Measurements from ENCODE around the gene NOTCH2. TPM values are rescaled to one million over a fixed set of nuclear protein-coding genes. Genes with fewer than 3 reads are reported as not detected.

NOTCH2 gene
- total RNA-seq, 3 donors from 2014 or later, result 57.7 to 99.3 (median 60.8) TPM

DNA sequence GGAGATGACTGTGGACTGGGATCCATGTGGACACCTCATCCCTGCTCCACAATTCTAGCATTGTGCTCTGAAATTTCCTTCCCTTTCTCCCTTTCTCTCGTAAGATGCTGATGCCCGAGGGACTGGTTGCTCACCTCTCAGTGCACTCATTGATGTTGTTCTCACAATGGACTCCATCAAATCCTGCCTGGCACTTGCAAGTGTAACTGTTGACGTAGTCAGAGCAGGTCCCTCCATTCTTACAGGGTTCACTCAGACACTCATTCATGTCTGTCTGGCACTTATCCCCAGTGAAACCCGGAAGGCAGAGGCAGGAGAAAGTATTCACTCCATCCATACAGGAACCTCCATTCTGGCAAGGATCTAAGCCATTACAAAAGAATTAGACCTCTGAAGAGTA is 128.1 kb downstream of the NOTCH2 start:
- H3K4me1 ChIP-seq (ENCODE audit: low read depth), result no peaks in the 10 kb centered on the region
- no peak for ATAC-seq
- DNase-seq, result no peak
- H3K4me3 ChIP-seq, result no peak overlapping the region
- intact Hi-C loops (cut with DNase I, micrococcal nuclease), result no loop called here
- no peaks in the 10 kb centered on the region for H3K9me3 ChIP-seq
- H3K36me3 ChIP-seq (ENCODE audit: low read depth), result no peaks in the 10 kb centered on the region
- TF ChIP-seq CTCF (IDR thresholded peaks at IDR 0.05), result no peak

DNA sequence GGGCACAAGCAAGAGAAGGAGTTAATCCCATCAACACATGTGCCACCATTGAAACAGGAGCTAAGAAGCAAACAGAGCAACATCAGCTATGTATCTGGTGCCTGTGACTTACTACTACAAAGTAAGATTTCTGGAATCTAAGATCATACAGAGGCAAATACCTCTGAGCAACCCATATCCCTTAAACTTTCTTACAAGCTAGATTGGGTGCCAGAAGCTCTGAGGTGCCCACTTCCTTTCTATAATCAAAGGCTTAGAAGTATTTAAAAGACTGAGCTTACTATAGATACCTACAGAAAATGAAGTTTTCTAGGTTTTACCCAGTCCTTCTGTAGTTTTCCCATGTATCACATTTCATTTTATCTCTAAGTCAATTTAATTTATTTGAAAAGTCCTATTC is 128.8 kb downstream of the NOTCH2 start:
- TF ChIP-seq CTCF (IDR thresholded peaks at IDR 0.05), result no peak
- intact Hi-C loops (cut with DNase I, micrococcal nuclease), result no loop called here
- Histone ChIP-seq H3K9me3 (no peaks in the 10 kb centered on the region), H3K4me1 (ENCODE audit: low read depth) (no peaks in the 10 kb centered on the region), H3K36me3 (ENCODE audit: low read depth) (no peaks in the 10 kb centered on the region), H3K4me3 (no peak overlapping the region)
- DNase-seq, result no peak
- ATAC-seq, result no peak

GRCh38 chr1:119937198-119937597 is 132.3 kb downstream of the NOTCH2 start:
- Histone ChIP-seq H3K4me3 (no peak overlapping the region), H3K9me3 (peaks cover 8% of the 10 kb centered on the region), H3K4me1 (ENCODE audit: low read depth) (no peaks in the 10 kb centered on the region), H3K36me3 (ENCODE audit: low read depth) (no peaks in the 10 kb centered on the region)
- intact Hi-C loops (cut with DNase I, micrococcal nuclease), result no loop called here
- ATAC-seq (no peak), DNase-seq (no peak)
- no peak for TF ChIP-seq CTCF (IDR thresholded peaks at IDR 0.05)

DNA sequence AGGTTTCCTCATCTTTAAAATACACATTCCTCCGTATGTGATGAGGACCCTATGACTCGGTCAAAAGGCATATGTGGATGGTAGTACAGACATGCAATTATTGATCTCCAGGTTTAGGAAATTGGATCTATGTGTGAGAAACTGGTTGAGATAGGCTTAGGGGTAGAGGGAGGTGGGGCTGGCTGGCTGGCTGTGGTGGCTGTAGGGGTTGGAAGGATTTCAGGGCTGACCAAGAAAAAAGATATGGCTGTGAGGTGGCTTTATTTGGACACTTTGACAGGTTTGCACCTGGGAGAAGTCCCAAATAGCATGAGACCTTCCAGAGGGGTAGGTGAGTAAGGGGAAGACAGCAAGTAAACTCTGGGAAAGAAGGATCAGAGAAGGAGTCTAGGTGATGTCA is 133.5 kb downstream of the NOTCH2 start:
- Histone ChIP-seq H3K36me3 (ENCODE audit: low read depth) (no peaks in the 10 kb centered on the region), H3K4me1 (ENCODE audit: low read depth) (no peaks in the 10 kb centered on the region), H3K4me3 (no peak overlapping the region), H3K9me3 (peaks cover 8% of the 10 kb centered on the region)
- intact Hi-C loops (cut with DNase I, micrococcal nuclease), result no loop called here
- no peak for TF ChIP-seq CTCF (IDR thresholded peaks at IDR 0.05)
- DNase-seq (no peak), ATAC-seq (no peak)

DNA sequence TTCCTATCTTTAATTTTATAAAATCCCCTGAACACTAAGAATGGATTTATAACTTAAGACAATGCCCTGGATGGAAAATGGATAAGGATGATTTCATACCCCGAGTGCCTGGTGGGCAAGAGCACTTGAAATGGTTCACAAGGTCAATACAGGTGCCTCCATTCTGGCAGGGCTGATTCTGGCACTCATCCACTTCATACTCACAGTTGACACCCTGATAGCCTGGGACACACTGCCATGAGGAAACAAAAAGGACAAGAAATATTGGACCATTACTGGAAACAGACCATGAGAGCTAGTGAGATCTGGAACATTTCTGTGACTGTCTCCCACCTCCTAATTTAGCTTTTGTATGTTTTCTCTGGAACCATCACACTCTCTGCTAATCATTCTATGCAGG is 134.1 kb downstream of the NOTCH2 start:
- ATAC-seq (no peak), DNase-seq (no peak)
- intact Hi-C loops (cut with DNase I, micrococcal nuclease), result no loop called here
- H3K9me3 ChIP-seq, result peaks cover 8% of the 10 kb centered on the region
- no peak overlapping the region for H3K4me3 ChIP-seq
- no peaks in the 10 kb centered on the region for H3K4me1 ChIP-seq (ENCODE audit: low read depth)
- H3K36me3 ChIP-seq (ENCODE audit: low read depth), result no peaks in the 10 kb centered on the region
- TF ChIP-seq CTCF (IDR thresholded peaks at IDR 0.05), result no peak

- DNase-seq, result no peak
- intact Hi-C loops (cut with DNase I, micrococcal nuclease), result no loop called here
- H3K4me3 ChIP-seq, result no peak overlapping the region
- no peaks in the 10 kb centered on the region for H3K36me3 ChIP-seq (ENCODE audit: low read depth)
- TF ChIP-seq CTCF (IDR thresholded peaks at IDR 0.05), result no peak
- no peak for ATAC-seq
- H3K9me3 ChIP-seq, result peaks cover 8% of the 10 kb centered on the region
- H3K4me1 ChIP-seq (ENCODE audit: low read depth), result no peaks in the 10 kb centered on the region
Observed at GRCh38 chr1:119933397-119933796, 136.1 kb downstream of the NOTCH2 start.

Data from mucosa of descending colon (tissue), 3 donors.